Gastroesophageal sphincter (tissue), 4 donors: Measurements from ENCODE around the gene SLC23A2. TPM values are rescaled to one million over a fixed set of nuclear protein-coding genes. Genes with fewer than 3 reads are reported as not detected.

ENCODE experiments used
- ATAC-seq: fragments of 150-250 bp; one replicate; pipeline ENCODE4 v1.9.1; 2016; ENCODE audit warnings: mild to moderate bottlenecking, moderate library complexity
- H3K27ac ChIP-seq, 4 donors: fragments of 200-600 bp; sonication (generic) in 3 of 4; 1 replicate in 3 of 4; 2 replicates in 1 of 4; pipeline ENCODE4 v1.5.1; 2016 to 2019
- H3K27me3 ChIP-seq: fragments of 200-600 bp; sonication (generic); one replicate; pipeline ENCODE4 v1.5.1; 2019
- H3K36me3 ChIP-seq, 2 donors: fragments of 200-600 bp; sonication (generic); one replicate each; pipeline ENCODE4 v1.5.1; 2019; ENCODE audit warnings: control low read depth in 1 of 2
- H3K4me1 ChIP-seq, 3 donors: fragments of 200-600 bp; sonication (generic); 1 replicate in 2 of 3; 2 replicates in 1 of 3; pipeline ENCODE4 v1.5.1; 2016 to 2019; ENCODE audit warnings: control low read depth in 2 of 3
- H3K4me3 ChIP-seq, 2 donors: fragments of 200-600 bp; sonication (generic); one replicate each; pipeline ENCODE4 v1.5.1; 2019; ENCODE audit warnings: mild to moderate bottlenecking in 1 of 2, moderate library complexity in 1 of 2
- H3K9me3 ChIP-seq, 3 donors: fragments of 200-600 bp; sonication (generic); one replicate each; pipeline ENCODE4 v1.5.1; 2017 to 2019; ENCODE audit warnings: control low read depth in 2 of 3
- EP300 ChIP-seq: sonication (generic); formaldehyde crosslinking; IDR thresholded peaks from one replicate; pipeline ENCODE4 v1.6.1; 2017; ENCODE audit warnings: antibody characterized with exemption, mild to moderate bottlenecking
- POLR2A ChIP-seq, 2 donors: fragments of 450-650 bp; IDR thresholded peaks; one replicate each; pipeline ENCODE4 v1.6.1; 2017; ENCODE audit warnings: antibody characterized with exemption in 2 of 2, mild to moderate bottlenecking in 2 of 2, moderate library complexity in 1 of 2
- POLR2AphosphoS5 ChIP-seq: sonication (generic); formaldehyde crosslinking; IDR thresholded peaks from one replicate; pipeline ENCODE4 v1.6.1; 2017; ENCODE audit warnings: antibody characterized with exemption
- whole genome bisulfite sequencing, 2 donors: methylation state at CpG; one replicate each; pipeline ENCODE4 v1.1.5; 2018; ENCODE audit warnings: low coverage in 1 of 2; 5-methylcytosine and 5-hydroxymethylcytosine counted together
- total RNA-seq, 4 donors: library from RNA; depleted of rRNA; stranded (reverse); fragments of >200 nt; gene quantifications; one replicate each; pipeline ENCODE4 v1.1.0, GENCODE V29; 2016
- TF ChIP-seq, protein P1 (sequence below), 4 experiments: fragments of 200-600 bp in 2 of 4; fragments of 450-650 bp in 2 of 4; sonication (generic) in 1 of 4; IDR thresholded peaks; one replicate each; pipeline ENCODE4 v1.5.1; 2017 to 2019; ENCODE audit warnings: antibody characterized with exemption in 4 of 4, mild to moderate bottlenecking in 2 of 4, moderate library complexity in 2 of 4

Gene SLC23A2
- total RNA-seq, 4 donors from 2014 or later, result 11.5 to 19.1 (median 15.1) TPM

DNA sequence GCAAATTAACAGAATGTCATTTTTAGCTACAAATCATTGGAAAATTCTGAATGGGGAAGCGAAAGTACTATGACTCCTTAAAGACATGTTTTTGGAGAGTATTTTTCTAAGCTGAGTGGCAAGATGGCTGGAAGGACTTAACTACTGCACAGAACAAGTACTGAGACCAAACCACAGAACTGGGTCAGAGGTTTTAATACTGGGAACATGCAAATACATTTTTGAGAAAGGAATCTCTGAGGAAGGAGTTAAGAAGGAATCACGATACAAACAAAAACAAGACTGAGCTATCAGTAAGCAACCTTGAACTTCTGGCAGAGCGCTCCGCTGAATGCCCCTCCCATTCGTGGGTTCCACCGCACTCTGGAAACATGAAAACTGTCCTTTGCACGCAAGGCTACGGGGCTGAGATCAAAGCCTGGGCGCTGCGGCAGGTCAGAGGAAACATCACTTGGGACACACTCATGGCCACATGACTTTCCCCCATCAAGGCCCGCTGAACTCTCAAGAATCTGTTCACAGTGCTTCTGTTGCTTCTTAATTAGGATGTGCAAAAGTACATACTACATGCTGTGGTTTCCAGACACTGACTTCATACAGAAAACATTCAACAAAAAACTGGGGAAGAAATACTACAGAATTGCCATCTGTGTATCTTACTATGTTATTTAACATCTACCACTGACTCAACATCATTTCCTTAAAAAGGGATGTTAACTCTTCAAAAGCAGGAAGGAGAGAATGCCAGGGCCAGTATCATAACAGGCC lies 27.8 kb downstream of the SLC23A2 start:
- peak; percentile 53 for ATAC-seq
- H3K4me1 ChIP-seq, result peaks cover 1 to 33% (median 7%) of the 10 kb centered on the region in 3 donors

DNA sequence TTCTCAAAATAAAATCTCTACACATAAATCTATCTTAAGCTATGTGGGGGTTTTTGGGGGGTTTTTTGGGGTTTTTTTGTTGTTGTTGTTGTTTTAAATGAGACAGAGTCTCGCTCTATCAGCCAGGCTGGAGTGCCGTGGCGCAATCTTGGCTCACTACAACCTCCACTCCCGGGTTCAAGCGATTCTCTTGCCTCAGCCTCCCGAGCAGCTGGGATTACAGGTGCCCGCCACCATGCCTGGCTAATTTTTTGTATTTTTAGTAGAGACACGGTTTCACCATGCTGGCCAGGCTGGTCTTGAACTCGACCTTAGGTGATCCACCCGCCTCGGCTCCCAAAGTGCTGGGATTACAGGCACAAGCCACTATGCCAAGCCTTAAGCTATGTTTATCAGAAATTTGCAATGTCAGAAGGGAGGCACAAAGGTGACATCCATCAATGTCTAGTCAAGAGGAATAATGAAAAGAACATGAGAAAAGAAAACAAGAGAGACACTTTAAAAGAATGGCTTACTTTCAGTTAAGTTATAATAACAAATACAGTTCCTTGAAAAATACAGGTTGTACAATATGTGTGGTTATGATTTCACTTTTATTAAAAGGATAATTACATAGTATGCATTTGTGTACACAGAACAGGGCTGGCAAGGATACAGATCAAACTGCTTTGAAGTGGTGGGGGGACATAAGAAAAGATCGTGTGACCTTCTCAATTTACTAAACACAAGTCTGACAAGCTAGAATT lies 28.6 kb downstream of the SLC23A2 start:
- Histone ChIP-seq H3K36me3 (peaks cover 0 to 32% of the 10 kb centered on the region in 2 donors), H3K4me3 (peak overlapping the region in 1 of 2 donors; percentile 29), H3K27me3 (no peaks in the 10 kb centered on the region), H3K27ac (peak overlapping the region in 2 of 4 donors; percentile 54 to 70), H3K4me1 (peaks cover 0 to 24% (median 7%) of the 10 kb centered on the region in 3 donors), H3K9me3 (no peaks in the 10 kb centered on the region)
- TF ChIP-seq POLR2AphosphoS5, result peak; percentile 39
- no peak for TF ChIP-seq POLR2A (IDR thresholded peaks at IDR 0.05)
- ATAC-seq, result no peak
- WGBS, 2 donors, result 67 to 79% methylated on average over 7 to 11 of the region's 12 CpGs

More for the DNA sequence above, 27.8 kb downstream of the SLC23A2 start:
- Histone ChIP-seq H3K4me3 (peak overlapping the region in 1 of 2 donors; percentile 29), H3K9me3 (no peaks in the 10 kb centered on the region), H3K27me3 (no peaks in the 10 kb centered on the region), H3K36me3 (peaks cover 0 to 23% of the 10 kb centered on the region in 2 donors), H3K27ac (peak overlapping the region in 3 of 4 donors; percentile 45 to 70 (median 54))
- 39 to 48% methylated on average over 6 to 7 of the region's 11 CpGs for WGBS, 2 donors
- TF ChIP-seq POLR2A (IDR thresholded peaks at IDR 0.05) (no peak), POLR2AphosphoS5 (no peak), EP300 (no peak)
- TF ChIP-seq, protein P1, sequence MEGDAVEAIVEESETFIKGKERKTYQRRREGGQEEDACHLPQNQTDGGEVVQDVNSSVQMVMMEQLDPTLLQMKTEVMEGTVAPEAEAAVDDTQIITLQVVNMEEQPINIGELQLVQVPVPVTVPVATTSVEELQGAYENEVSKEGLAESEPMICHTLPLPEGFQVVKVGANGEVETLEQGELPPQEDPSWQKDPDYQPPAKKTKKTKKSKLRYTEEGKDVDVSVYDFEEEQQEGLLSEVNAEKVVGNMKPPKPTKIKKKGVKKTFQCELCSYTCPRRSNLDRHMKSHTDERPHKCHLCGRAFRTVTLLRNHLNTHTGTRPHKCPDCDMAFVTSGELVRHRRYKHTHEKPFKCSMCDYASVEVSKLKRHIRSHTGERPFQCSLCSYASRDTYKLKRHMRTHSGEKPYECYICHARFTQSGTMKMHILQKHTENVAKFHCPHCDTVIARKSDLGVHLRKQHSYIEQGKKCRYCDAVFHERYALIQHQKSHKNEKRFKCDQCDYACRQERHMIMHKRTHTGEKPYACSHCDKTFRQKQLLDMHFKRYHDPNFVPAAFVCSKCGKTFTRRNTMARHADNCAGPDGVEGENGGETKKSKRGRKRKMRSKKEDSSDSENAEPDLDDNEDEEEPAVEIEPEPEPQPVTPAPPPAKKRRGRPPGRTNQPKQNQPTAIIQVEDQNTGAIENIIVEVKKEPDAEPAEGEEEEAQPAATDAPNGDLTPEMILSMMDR (IDR thresholded peaks at IDR 0.05), result no peak

DNA sequence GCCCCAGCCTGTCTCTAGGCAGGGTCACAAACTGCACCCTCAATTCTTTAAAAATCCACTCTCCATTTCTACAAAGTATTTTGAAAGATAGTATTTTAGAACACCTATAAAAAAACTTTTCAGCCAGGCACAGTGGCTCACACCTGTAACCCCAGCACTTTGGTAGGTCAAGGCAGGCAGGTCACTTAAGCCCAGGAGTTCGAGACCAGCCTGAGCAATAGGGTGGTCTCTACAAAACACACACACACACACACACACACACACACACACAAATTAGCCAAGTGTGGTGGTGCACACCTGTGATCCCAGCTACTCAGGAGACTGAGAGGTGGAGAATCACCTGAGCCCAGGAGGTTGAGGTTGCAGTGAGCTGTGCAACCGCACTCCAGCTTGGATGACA lies 30.2 kb downstream of the SLC23A2 start:
- no peak for ATAC-seq

DNA sequence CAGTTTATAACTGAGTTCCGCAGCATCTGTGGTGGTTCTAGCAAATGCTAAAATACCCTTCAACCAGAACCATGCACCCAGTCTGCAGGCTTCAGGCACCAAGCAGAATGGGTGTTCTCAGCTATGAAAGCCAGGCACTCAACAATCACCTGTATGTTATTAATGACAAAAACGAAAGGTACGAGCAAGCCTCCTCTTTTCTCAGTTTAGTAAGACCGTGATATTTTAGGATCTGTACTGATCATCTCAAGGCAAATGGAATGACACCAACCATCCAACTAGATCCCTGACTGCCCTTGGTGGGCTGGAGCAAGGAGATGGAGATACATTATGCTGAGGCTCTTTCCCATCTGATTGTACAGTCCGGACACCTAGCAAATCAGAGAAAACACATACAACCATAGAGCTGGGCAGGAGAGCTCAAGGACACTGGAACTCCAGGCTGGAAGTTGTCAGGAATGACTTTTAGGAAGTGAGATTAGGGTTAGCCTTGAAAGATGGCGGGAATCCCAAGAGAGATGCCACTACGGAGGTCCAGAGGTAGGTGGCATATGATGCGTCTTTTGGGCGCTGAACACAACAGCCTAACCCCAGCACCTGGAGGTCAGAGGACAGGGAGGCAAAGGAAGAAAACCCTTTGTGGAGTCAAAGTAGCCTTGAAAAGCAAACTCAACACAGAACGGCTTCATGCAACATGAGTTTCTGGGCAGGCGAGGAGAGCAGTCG lies 33.4 kb downstream of the SLC23A2 start:
- peaks cover 0 to 32% of the 10 kb centered on the region in 2 donors for H3K36me3 ChIP-seq
- 96 to 99% methylated on average over 8 to 11 of the region's 12 CpGs for WGBS, 2 donors
- TF ChIP-seq, protein P1 (IDR thresholded peaks at IDR 0.05), result no peak
- TF ChIP-seq POLR2AphosphoS5 (no peak), POLR2A (IDR thresholded peaks at IDR 0.05) (no peak), EP300 (no peak)
- ATAC-seq, result no peak
- H3K27ac ChIP-seq, result no peak overlapping the region
- no peak overlapping the region for H3K4me3 ChIP-seq
- H3K27me3 ChIP-seq, result no peaks in the 10 kb centered on the region
- peaks cover 0 to 11% (median 10%) of the 10 kb centered on the region in 3 donors for H3K4me1 ChIP-seq
- H3K9me3 ChIP-seq, result no peaks in the 10 kb centered on the region

More for the DNA sequence above, 30.2 kb downstream of the SLC23A2 start:
- Histone ChIP-seq H3K27me3 (no peaks in the 10 kb centered on the region), H3K4me1 (peaks cover 0 to 25% (median 12%) of the 10 kb centered on the region in 3 donors), H3K36me3 (peaks cover 0 to 32% of the 10 kb centered on the region in 2 donors), H3K4me3 (no peak overlapping the region), H3K27ac (no peak overlapping the region), H3K9me3 (no peaks in the 10 kb centered on the region)
- TF ChIP-seq, protein P1 (IDR thresholded peaks at IDR 0.05), result no peak
- 100% methylated on average over 1 of the region's 2 CpGs; no CpG with 5 or more reads in 1 of the 2 donors for WGBS, 2 donors
